Measurements from ENCODE around the gene ERBB4. TPM values are rescaled to one million over a fixed set of nuclear protein-coding genes. Genes with fewer than 3 reads are reported as not detected.
A peak's percentile ranks its signal among the peaks of the same experiment; 100 is the strongest.

Gene ERBB4
- total and polyA plus RNA-seq, 2 of the 8 experiments (the other 6 are each of a cell fraction or from before 2014, with no cell fraction given), result 0.34 to 1.3 TPM

DNA sequence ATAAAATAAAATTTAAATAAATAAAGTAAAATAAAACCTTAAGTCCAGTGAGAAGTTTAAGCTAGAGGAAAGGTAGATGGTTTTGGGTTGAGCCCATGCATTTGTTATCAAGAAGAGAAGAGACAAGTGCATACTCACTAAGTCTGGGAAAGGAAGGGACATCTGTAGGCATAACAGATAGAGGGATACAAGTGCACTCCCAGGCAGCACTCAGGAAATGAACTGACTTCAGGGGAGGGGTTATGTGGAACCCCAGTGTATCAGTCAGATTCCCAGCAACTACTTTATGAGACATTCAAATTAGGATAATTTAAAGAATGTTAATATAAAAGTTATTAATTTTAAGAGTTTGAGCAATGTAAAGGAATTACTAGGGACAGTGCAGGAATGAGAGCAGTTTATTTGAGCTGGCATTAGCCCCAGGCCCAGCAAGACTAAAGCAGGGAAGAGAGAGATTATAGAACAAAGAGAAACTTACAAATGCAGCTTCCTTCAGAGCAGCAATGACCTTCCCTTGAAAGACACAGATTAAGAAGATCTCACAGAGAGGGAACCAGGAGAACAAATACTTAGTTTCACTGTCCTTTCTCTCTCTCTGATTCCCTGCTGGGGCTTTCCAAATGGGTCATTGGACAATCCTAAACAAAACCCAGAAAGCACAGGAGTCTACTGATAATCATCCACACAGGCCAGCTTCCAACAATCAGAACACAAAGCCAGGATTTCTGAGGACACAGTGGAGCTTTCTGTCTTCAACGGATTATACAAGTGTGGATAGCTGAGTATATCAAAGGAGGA, 109.7 kb downstream of the ERBB4 start:
- Histone ChIP-seq H2BK5ac (ENCODE audit: low read depth, low read length) (no peak overlapping the region), H3K23ac (ENCODE audit: insufficient read length) (no peak overlapping the region), H3K4ac (replicated peaks; ENCODE audit: insufficient read length, low read depth, low read length) (no peak overlapping the region), H3K4me1 (replicated peaks in 1 of 4; ENCODE audit: control insufficient read depth in 3 of 4, insufficient read depth in 4 of 4, low read length in 3 of 4) (peaks cover 0 to 17% (median 6%) of the 10 kb centered on the region in 4 experiments; a peak in 3 of 7 replicates), H3K27ac (ENCODE audit: low read depth, low read length) (no peak overlapping the region; the same call in 1 of the 2 replicates), H2BK120ac (replicated peaks; ENCODE audit: low read depth, low read length) (no peak overlapping the region), H3K4me2 (ENCODE audit: insufficient read depth in 1 of 2, low read depth in 2 of 2, low read length in 2 of 2) (peak overlapping the region; percentile 25 to 55), H3K9me3 (ENCODE audit: insufficient read depth in 2 of 2, low read depth in 1 of 2, low read length in 1 of 2) (no peaks in the 10 kb centered on the region), H2BK12ac (ENCODE audit: low read depth, low read length) (peak overlapping the region; percentile 68; the same call in 1 of the 2 replicates), H4K91ac (replicated peaks; ENCODE audit: insufficient read length, low read length) (no peak overlapping the region), H2AK5ac (ENCODE audit: low read depth, low read length) (no peak overlapping the region), H3K14ac (ENCODE audit: insufficient read length) (no peak overlapping the region), H4K20me1 (replicated peaks in 1 of 2; ENCODE audit: control insufficient read depth in 1 of 2, insufficient read depth in 2 of 2, low read length in 2 of 2) (no peaks in the 10 kb centered on the region), H3K23me2 (ENCODE audit: low read depth, low read length) (no peaks in the 10 kb centered on the region), H3K18ac (ENCODE audit: extremely low read depth, low read length) (no peak overlapping the region), H4K5ac (ENCODE audit: insufficient read length, low read depth, low read length) (no peak overlapping the region), H3K27me3 (replicated peaks in 1 of 4; ENCODE audit: control insufficient read depth in 3 of 4, extremely low read depth in 1 of 4, insufficient read depth in 3 of 4, low read length in 3 of 4) (no peaks in the 10 kb centered on the region), H4K8ac (ENCODE audit: extremely low read depth, insufficient read depth, low read length) (no peak overlapping the region), H3K79me2 (ENCODE audit: control insufficient read depth in 1 of 2, insufficient read depth in 2 of 2, low read length in 2 of 2) (no peaks in the 10 kb centered on the region), H3K56ac (replicated peaks; ENCODE audit: insufficient read length, low read depth, low read length) (no peak overlapping the region), H3K36me3 (ENCODE audit: control insufficient read depth in 2 of 4, insufficient read depth in 4 of 4, low read length in 3 of 4) (no peaks in the 10 kb centered on the region), H3K4me3 (ENCODE audit: extremely low read depth in 1 of 4, insufficient read depth in 2 of 4, low read depth in 3 of 4, low read length in 4 of 4) (no peak overlapping the region), H2BK15ac (ENCODE audit: low read length) (no peak overlapping the region), H2BK20ac (ENCODE audit: low read length) (peak overlapping the region; percentile 82; the same call in 1 of the 2 replicates), H3K9ac (replicated peaks in 1 of 4; ENCODE audit: extremely low read depth in 1 of 4, low read depth in 3 of 4, low read length in 3 of 4) (no peak overlapping the region), H3K79me1 (ENCODE audit: low read depth, low read length) (no peaks in the 10 kb centered on the region), H2AFZ (ENCODE audit: low read length) (no peak overlapping the region)
- 61% methylated on average over 1 of the region's 1 CpG; no CpG with 5 or more reads in 1 of the 2 experiments for WGBS, 2 experiments (ENCODE audit: extremely low coverage in 1 of 2, insufficient coverage in 1 of 2, insufficient read length in 1 of 2, insufficient replicate concordance in 2 of 2, low coverage in 1 of 2, low lambda C conversion rate in 2 of 2, missing lambda C conversion rate in 1 of 2)
- POLR2A ChIA-PET (ENCODE audit: partially characterized antibody), result no interaction called here
- FAIRE-seq (peak; percentile 58), DNase-seq (ENCODE audit: low read depth in 1 of 2, low spot score in 2 of 2) (no peak)
- CTCF ChIA-PET (ENCODE audit: partially characterized antibody), result interaction anchor here (0.6 to 1.4 kb wide), 5 partner anchors 107 to 1755 kb away, joined by 3 to 4 read pairs (median 4); no protein-coding TSS in a partner anchor
- TF ChIP-seq HDAC6 (IDR thresholded peaks at IDR 0.05; ENCODE audit: low read depth, low read length), result no peak
- TF ChIP-seq SUZ12 (IDR thresholded peaks at IDR 0.05; ENCODE audit: low read length), result no peak
- TF ChIP-seq TCF12 (IDR thresholded peaks at IDR 0.05; ENCODE audit: low read depth, low read length), result no peak
- no peak for TF ChIP-seq CBX5 (IDR thresholded peaks at IDR 0.05; ENCODE audit: low read depth, low read length)
- TF ChIP-seq, protein P1, sequence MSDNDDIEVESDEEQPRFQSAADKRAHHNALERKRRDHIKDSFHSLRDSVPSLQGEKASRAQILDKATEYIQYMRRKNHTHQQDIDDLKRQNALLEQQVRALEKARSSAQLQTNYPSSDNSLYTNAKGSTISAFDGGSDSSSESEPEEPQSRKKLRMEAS (IDR thresholded peaks at IDR 0.05), result no peak
- TF ChIP-seq KDM4A (IDR thresholded peaks at IDR 0.05; ENCODE audit: low read depth, low read length, severe bottlenecking), result no peak
- no peak for TF ChIP-seq KDM1A (IDR thresholded peaks at IDR 0.05; ENCODE audit: borderline replicate concordance, low read length)
- TF ChIP-seq HDAC2 (IDR thresholded peaks at IDR 0.05; ENCODE audit: borderline replicate concordance in 1 of 2, low read depth in 2 of 2, low read length in 2 of 2), result 0 out of 4 replicates have a peak, but pooled peaks of 1 of the 2 experiments have one; percentile 81
- peak; percentile 43 for TF ChIP-seq NANOG (IDR thresholded peaks at IDR 0.05; ENCODE audit: insufficient read depth, low read depth, low read length, poor library complexity, severe bottlenecking)
- no peak for TF ChIP-seq YY1 (IDR thresholded peaks at IDR 0.05; ENCODE audit: low read depth, low read length)
- no peak for TF ChIP-seq ZNF274 (IDR thresholded peaks at IDR 0.05; ENCODE audit: borderline replicate concordance, extremely low read depth, low read length)
